ENCODE measurements around the gene RNLS.
"Not testable (repeated sequence)": the region's sequence is repeated elsewhere in the genome, so short reads cannot be mapped to it uniquely, and the experiment has no call there.

Gene RNLS

DNA sequence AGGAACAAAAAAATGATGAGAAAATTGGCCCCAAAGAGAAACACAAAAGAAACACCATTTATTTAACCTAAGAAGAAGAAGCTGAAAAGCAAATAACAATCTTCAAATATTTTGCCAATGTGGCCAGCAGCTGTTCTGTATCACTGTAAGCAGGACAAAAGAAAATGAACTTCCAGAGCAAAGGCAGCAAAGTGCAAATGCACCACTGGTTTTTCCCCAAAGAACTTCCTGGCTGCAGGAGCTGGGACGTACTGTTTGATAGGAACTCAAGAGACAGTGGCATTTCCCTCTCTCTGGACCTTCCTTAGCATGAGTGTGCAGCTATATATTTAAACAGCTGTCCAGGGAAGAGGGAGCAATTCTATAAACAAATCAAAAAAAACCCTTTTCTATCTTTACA lies 60.4 kb downstream of the RNLS start:
- DNase-seq (ENCODE audit: low read depth), result no peak

DNA sequence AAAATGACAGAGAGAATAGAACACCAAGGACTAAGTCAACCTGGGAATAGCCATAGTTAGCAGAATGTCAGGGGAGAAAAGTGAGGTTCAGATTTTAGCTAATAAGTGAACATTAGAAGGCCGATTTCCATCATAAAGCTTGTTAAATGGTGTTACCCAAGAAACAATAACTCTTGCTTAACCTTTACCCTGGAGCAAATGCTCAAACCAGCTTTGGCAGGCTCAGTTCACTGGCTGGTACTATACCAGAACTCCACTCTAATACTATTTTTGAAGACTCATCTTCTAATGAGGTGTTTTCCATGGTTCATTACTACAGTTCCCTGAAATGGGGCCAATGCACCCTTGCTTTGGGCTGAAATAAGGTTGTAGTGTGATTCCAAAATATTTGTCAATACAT lies 61.3 kb downstream of the RNLS start:
- no peak for DNase-seq (ENCODE audit: low read depth)

DNA sequence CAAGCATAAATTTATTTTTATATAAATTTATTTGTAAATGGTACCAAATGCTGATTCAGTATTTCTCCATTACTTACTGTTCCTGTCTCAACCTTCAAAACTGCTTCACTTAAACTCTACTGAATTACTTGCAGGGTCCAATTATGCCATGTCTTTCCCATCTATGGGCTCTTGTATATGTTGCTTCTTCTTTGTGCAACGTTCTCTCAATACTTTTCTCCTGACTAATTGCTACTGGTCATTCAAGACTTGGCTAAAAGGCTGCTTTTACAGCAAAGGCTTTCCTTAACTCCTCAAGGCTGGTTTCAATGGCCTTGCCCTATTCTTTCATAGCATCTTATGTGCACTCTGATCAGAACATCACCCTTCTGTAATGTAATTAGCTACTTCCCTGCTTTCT lies 67.9 kb downstream of the RNLS start:
- DNase-seq (ENCODE audit: low read depth), result peak; percentile 45

DNA sequence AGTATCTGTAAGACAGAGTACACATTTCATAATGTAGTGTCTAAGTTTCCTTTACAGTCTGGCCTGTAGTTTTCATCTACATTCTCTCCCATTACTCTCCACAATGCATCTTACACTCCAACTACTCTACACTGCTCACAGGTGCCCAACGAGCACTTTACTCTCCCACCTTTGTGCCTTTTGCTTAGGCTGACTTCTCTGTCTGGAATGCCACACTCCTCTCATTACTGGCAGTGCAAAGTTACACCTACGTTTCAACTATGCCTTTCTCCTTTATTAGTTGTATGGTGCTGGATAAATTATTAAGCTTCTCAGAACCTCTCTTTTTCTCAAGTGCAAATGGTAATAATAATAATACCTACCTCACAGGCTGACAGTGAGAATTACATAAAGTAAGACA lies 70.5 kb downstream of the RNLS start:
- DNase-seq (ENCODE audit: low read depth), result no peak

DNA sequence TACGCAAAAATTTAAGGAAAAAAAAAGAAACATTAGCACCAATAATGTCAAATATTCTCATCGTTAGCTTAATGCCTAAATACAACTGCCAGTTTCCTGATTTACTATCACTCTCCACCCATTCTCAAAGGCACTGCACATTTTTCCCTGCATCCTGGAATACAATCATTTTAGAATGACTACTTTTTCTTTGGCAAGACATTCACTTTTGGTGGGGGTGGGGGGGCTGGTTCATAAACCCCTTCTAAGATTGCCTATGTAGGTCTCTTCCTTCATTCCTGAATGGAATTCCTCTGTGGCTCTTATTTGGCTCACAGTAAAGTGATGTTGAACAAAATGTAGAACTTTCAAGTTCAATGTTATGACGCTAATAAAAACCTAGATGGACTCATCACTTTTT lies 74.3 kb downstream of the RNLS start:
- DNase-seq (ENCODE audit: low read depth), result no peak

DNA sequence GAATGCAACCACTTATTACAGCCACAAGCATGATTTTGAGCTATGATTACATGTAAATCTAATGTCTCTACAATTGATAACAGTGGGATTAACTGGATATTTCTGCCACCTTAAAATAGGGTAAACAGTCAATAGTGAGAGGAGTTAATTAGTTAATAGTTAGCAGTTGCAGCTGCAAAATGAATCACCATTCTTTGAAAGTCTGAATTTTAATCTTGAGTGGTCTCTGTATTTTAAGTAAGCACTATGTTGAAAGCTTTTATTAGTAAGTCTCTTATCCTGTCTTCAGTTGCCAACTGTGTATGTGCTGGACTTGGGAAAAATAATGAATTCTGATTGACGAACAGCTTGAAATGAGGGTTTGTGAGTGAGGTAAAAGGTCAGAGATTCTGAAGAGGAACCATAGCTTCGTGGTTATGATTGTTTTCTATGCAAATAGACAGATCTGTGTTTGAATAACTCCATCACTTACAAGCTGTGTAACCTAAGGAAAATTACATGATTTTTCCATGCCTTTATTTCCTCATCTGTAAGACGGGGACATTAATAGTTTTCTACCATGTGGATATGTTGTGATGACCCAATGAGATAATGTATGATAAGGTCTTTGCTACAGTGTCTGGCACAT lies 75.2 kb downstream of the RNLS start:
- DNase-seq (ENCODE audit: low read depth), result no peak

DNA sequence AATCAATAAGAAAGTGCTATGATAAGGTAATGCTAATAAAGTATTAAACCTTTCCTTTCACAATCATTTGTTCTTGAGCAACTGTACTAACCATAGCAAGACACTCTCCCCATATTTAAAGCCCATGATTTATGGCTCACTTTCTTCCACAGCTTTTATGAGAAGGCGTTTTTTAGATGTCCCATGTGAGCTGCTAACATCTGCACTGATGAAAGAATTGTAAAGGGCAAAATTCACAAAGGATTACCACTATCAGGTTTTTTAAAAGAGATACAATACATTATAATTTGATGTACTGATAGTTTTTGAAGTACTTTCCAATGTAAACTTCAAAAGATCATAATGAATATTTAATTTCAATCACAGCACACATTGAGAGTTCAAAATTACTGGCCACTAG lies 75.7 kb downstream of the RNLS start:
- DNase-seq (ENCODE audit: low read depth), result no peak

DNA sequence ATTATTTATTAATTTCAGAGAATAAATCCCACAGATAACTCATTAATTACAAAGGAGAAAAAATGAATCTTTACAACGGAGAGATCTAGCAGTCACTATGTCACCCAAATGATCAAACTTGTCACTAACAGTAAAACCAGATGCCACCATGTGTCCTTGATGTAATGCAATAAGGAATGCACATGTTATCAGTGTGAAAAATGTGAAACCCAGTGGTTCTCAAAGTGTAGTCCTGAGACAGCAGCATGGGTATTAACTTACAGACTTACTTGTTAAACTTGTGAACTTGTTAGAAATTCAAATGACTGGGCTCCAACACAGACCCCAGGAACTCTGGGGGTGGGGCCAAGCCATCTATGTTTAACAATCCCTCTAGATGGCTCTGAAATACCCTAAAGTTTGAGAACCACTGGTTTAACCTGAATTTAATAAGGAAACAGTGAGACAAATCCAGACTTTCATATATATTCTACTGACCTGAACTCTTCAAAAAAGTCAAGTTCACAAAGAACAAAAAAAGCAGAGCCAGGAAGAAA lies 77.4 kb downstream of the RNLS start:
- DNase-seq (ENCODE audit: low read depth), result no peak

DNA sequence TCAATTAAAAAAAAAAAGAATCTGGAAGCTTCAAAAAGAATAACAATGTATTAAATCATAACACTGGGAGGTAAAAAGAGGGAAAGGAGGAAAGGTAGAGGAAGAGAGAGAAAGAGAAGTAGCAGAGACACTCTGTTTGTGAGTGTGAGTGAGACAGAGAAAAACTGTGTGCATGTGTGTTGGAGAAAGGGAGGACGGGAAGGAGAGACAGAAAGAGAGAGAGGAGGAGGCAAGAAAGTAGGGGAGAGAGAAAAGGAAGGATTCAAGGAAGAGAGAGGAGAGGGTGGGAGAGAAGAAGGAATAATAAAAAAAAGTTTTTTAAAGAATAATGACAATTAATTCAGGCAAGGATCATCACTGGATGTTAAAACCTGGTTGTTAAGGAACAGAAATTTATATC lies 77.9 kb downstream of the RNLS start:
- DNase-seq (ENCODE audit: low read depth), result no peak

DNA sequence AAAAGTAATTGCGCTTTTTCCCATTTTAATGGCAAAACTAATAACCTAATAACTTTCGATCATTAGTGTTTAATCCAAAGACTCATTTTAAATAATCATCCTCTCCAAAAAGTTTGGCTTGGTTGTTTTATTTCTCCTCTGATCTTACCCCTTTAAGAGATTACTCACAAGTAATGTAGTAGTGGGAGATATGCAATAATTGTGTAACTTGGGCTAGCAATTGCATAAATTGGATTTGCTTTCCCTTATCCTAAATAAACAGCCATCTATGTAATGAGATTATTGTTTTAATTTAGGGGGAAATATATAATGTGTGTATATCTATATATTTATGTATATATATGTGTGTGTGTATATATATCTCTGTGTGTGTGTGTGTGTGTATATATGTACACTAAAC lies 82.5 kb downstream of the RNLS start:
- DNase-seq (ENCODE audit: low read depth), result peak; percentile 76

DNA sequence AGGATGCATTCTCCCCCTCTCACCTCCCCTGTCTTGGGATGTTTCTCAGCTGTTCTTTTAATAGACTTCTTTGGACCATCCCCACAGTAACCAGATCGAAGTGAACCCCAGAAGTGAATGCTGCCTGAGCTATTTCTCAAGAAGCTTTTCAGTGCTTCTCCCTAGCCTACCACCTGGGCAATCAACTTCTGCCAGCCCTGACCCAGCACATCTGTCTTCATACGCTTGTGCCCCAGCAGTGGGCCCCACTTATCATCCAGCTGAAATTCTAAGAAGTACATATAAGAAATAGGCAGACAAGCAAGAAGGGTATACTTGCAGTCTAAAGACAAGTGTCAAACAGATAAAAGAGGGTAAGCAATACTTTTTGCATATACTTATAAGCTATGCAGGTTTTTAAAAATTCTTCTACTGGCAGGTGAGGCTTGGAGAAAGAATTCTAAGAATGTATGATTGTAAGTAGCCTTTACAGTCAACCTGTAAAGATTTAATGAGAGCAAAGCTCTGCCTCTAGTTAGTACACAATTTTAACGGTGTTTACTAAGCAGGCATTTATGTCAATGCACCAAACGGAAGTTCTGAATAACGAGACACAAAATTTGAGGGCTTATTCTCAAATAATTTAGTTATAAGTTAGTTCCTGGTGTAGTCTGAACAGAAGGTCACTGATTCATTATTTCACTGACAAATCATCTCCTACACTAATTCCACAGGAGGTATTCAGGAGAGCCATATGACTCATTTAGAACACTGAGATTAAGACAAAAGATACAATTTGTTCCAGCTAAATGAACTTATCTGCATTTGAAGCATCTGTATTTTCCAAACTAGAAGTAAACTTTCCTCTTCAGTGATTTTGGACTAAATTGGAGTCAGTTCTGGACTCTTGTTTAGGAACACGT lies 83.3 kb downstream of the RNLS start:
- peak; percentile 83 for DNase-seq (ENCODE audit: low read depth)

DNA sequence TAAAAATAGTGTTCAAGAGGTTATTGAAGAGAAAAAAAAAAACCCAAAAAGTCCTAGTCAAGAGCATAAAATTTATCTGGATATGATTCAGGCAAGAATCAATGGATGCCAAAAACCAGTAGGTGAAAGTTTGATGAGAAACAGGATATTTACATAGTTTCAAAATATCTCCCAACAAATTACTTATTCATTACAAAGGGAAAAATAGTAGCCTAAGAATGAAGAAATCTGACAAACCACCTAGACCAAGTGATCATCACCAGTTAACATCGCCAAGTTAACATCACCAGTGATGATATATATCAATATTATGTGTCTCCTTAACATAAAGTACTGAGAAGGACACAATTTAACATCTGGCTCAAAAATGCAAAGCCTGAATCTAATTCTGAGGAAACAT lies 85.2 kb downstream of the RNLS start:
- DNase-seq (ENCODE audit: low read depth), result no peak

DNA sequence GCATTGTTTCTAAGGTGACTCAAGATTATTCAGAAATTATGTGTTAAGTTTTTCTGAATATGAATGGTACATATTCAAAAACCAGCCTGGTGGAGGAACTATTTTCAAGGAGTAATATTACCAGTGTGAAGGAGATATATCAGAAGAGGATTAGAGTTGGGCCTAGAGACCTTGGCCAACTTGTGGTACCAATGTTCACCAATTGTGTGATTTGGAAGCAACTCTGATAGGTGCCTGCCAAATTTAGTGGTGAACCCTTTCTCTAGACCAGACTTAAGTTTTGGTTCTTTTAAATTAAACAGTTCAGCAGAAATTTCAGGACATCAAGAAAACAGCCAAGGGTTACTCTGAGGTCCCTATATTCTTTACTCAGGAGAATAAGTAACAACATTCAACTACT lies 88.6 kb downstream of the RNLS start:
- DNase-seq (ENCODE audit: low read depth), result no peak

DNA sequence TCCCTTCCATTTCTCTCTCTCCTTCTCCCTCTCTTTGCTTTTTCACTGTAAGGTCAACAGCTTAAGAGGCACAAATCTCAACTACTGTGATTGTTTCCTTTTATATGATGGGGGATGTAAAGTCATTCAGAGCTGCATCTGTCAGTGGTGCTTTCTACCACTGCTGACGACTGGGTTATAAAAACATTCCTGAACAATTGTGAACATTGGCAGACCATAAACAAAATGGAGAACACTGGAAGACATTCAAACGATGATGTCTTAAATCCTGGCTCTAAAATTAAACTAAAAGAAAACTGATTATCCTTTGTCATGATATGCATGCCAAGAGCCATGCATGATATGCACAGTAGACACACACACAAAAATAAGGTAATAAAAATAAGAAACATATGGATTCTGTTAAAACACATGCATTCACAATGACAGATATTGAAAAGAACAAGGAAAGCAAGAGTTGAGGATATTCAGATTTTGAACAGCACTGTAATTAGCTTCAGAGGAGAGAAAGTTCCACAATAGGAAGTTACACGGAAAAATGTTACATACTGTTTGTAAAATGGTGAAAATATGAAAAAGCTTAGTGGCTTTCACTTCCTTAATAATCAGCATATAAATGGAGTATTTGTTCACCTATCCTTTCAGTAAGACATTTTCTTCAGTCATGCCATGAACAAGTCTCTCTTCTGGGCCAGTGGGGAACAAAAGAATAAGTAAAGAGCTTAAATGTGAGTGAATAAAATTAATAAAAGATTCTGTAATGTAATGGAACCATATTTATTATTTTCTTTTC lies 89.2 kb downstream of the RNLS start:
- DNase-seq (ENCODE audit: low read depth), result peak; percentile 82

DNA sequence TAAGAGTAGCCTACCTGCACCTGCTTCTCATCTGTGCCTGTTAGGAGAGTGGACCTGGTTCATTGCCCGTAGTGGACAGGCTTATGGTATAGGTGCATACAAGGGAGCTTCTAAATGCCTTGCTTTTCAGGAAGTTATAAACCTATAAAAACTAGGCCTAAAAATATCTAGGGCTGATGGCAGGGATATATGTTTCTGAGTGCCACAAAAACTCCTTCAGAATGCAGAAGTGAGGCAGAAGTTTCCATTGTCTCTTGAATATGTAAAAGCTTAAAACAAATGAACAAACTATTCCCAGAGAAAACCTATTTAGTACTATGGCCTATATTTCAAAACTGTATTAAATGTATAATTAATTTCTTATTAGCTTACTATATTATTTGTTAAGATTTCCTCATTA lies 91.8 kb downstream of the RNLS start:
- no peak for DNase-seq (ENCODE audit: low read depth)

DNA sequence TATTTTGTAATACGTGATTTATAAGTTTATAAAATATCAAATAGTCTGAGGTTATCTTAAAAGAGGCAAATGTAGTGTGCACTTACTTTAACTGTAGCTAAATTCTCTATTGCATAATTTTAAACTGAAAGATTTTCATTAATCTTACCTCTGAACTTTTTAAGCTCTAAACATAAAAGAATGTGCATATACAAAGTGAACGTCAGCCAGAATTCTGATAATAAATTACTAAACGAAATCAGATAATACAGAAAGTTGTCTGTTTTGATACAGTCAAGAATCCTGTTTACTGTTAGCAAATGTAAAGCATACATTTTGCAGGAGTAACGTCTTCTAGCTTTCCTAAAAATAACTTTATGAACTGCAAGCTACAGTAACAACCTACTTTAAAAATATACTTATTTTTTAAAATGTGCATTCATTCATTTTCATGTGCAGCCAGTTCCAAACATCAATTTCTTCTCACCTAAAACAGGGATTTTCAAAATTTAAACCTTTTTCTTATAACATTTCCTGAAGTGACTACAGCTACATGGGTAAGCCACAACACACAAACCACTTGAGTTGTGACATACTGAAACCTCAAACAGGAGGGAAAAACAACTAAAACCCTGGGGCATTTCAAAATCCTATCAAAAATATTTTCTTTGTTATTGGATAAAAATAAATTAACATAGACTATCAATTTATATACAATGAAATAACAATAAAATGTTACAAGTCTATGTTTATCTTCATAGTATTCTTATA lies 92.7 kb downstream of the RNLS start:
- peak; percentile 21 for DNase-seq (ENCODE audit: low read depth)

DNA sequence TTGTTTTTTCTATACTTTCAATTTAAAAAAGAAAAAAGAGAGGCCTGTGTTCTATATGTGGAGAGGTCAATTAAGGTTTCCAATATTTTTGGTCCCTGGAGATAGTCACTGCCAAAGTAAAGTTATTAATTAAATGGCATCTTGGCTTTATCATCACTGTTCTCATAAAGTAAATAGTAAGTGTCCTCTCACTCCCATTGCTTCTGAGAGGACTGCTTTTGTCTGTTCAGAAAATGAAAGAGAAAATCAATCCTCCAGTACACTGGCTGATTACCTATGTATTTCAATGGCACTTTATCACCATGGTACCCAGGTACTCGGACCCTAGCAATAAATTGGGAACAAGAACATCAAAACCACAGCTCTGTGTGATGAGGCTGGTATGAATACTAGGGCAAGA lies 94.0 kb downstream of the RNLS start:
- DNase-seq (ENCODE audit: low read depth), result no peak

DNA sequence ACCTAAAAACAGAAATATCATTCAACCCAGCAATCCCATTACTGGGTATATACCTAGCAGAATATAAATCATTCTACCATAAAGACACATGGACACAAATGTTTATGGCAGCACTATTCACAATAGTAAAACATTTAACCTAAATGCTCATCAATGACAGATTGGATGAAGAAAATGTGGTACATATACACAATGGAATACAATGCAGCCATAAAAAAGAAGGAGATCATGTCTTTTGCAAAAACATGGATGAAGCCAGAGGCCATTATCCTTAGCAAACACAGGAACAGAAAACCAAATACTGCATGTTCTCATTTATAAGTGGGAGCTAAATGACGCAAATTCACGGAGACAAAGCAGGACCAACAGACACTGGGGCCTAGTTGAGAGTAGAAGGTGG lies 96.3 kb downstream of the RNLS start:
- DNase-seq (ENCODE audit: low read depth), result not testable (repeated sequence)

DNA sequence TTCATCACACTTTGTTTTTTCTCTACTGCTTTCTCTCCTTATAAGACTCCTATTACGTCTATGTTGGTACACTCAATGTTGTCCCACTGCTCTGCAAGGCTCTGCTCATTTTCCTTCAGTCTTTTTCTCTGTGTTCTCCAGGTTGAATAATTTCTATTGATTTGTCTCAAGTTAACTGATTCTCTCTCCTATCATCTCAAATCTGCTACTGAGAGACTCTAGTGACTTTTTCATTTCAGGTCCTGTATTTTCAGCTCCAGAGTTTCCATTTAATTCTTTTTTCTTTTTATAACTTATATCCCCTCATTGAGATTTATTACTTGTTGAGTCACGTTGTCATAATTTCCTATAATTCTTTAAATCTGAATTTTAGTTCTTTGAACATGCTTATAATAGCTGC lies 100.9 kb downstream of the RNLS start:
- DNase-seq (ENCODE audit: low read depth), result no peak

DNA sequence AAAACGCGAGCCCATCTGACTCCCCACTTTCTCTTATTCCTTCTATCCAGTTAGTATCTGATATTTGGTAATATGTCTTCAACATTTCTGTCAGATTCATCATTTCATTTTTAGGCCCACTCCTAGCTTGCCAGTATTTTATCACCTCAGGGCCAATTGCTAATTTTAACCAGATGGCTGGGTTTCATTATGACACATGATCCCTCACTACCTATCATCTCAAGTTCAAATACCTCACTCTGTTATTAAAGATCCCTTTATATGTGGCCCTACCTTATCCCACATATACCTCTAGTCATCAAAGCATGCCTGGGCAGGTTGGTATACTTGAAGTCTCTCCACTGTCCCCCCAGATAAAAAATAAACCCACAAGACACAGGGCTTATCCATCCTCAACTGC lies 104.9 kb downstream of the RNLS start:
- DNase-seq (ENCODE audit: low read depth), result no peak

DNA sequence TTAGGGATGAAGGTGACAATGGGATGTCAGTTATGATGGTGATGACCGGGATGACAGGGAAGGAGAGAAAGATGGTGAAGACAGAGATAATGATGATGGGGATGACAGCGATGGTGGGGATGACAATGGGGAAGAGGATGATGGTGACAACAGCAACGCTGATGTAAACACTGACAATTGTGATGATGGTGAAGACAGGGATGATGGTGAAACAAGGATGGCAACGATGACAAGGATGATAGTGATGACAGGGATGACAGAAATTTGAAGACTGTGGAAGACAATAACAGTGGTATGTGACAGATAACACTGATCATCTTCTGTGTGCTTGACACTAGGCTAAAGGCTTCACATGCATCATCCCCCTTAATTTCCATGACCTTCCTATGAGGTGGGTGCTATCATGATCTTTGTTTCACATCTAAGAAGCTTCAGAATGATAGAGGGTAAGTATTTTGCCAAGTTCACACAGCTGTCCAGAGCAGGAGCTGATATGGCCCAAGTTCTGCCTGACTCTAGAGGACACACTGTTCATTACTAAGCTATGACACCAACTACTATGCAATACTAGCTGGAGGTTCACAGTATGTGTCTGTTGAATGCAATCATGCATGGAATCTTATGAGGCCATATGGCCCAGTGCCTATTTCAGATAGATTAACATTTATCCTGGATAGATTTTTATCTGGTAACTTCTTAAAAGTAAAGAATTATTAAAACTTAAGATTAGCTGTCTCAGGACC lies 105.6 kb downstream of the RNLS start:
- DNase-seq (ENCODE audit: low read depth), result peak; percentile 58
